Measurements from ENCODE around the gene LNPEP. TPM values are rescaled to one million over a fixed set of nuclear protein-coding genes. Genes with fewer than 3 reads are reported as not detected.
A peak's percentile ranks its signal among the peaks of the same experiment; 100 is the strongest.

Gene LNPEP
- total RNA-seq, 1 donor from 2014 or later: 31.4 TPM

DNA sequence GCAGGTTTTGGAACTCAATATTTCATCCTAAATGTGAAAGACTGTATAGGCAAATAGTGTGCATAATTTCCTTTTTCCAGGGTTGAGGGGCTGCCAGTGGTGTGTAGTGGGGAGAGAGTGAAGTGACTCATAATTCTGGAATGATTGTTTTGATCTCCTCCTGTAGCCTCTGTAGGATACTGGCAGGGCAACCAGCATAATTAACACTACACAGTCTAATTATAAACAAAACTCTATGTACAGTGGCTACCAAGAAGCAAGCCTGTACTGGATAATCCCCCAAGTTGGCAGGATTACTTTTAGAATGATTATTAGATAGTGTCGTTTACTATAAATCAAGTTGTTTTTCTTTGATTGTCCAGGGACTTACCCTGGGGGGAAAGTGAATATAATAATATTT lies 32.2 kb downstream of the LNPEP start:
- Mint-ChIP-seq H3K4me3 (ENCODE audit: unreplicated experiment) (no peak overlapping the region), H3K27me3 (ENCODE audit: low read depth) (no peaks in the 10 kb centered on the region), H3K36me3 (ENCODE audit: low read depth) (no peaks in the 10 kb centered on the region), H3K27ac (ENCODE audit: unreplicated experiment) (peak overlapping the region; percentile 75), H3K4me1 (ENCODE audit: low read depth) (peaks cover 71% of the 10 kb centered on the region), H3K9me3 (ENCODE audit: low read depth) (no peaks in the 10 kb centered on the region)
- TF ChIP-seq, protein P1, sequence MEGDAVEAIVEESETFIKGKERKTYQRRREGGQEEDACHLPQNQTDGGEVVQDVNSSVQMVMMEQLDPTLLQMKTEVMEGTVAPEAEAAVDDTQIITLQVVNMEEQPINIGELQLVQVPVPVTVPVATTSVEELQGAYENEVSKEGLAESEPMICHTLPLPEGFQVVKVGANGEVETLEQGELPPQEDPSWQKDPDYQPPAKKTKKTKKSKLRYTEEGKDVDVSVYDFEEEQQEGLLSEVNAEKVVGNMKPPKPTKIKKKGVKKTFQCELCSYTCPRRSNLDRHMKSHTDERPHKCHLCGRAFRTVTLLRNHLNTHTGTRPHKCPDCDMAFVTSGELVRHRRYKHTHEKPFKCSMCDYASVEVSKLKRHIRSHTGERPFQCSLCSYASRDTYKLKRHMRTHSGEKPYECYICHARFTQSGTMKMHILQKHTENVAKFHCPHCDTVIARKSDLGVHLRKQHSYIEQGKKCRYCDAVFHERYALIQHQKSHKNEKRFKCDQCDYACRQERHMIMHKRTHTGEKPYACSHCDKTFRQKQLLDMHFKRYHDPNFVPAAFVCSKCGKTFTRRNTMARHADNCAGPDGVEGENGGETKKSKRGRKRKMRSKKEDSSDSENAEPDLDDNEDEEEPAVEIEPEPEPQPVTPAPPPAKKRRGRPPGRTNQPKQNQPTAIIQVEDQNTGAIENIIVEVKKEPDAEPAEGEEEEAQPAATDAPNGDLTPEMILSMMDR (IDR thresholded peaks at IDR 0.05): no peak
- DNase-seq (ENCODE audit: low spot score): no peak

- peak overlapping the region; percentile 75 for H3K27ac Mint-ChIP-seq (ENCODE audit: unreplicated experiment)
- H3K4me1 Mint-ChIP-seq (ENCODE audit: low read depth): peaks cover 70% of the 10 kb centered on the region
- no peaks in the 10 kb centered on the region for H3K27me3 Mint-ChIP-seq (ENCODE audit: low read depth)
- no peak overlapping the region for H3K4me3 Mint-ChIP-seq (ENCODE audit: unreplicated experiment)
- no peaks in the 10 kb centered on the region for H3K36me3 Mint-ChIP-seq (ENCODE audit: low read depth)
- TF ChIP-seq, protein P1 (IDR thresholded peaks at IDR 0.05): no peak
- DNase-seq (ENCODE audit: low spot score): no peak
- H3K9me3 Mint-ChIP-seq (ENCODE audit: low read depth): no peaks in the 10 kb centered on the region
Measured at GRCh38 chr5:96968614-96969013, 32.7 kb downstream of the LNPEP start.

DNA sequence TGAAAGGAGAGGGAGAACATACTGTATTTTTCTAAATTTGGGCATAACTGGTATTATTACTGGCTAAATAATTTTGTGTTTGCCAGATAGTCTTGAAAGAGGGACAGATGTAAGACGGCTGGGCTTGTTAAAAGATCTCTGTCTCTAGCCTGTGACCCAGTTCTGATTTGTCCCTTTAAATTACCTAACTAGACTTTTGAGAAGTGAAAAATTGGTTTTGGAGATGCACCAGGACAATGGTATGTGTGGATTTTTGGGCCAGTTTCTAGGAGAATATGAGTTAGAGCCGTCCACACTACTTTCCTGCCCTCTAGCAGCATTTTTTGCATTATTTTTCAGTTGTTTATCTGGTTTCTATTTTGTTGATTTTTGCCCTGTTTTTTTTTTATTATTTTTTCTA lies 33.5 kb downstream of the LNPEP start:
- Mint-ChIP-seq H3K9me3 (ENCODE audit: low read depth) (no peaks in the 10 kb centered on the region), H3K4me3 (ENCODE audit: unreplicated experiment) (no peak overlapping the region), H3K4me1 (ENCODE audit: low read depth) (peaks cover 73% of the 10 kb centered on the region), H3K27ac (ENCODE audit: unreplicated experiment) (peak overlapping the region; percentile 82), H3K27me3 (ENCODE audit: low read depth) (no peaks in the 10 kb centered on the region), H3K36me3 (ENCODE audit: low read depth) (no peaks in the 10 kb centered on the region)
- TF ChIP-seq, protein P1 (IDR thresholded peaks at IDR 0.05): no peak
- no peak for DNase-seq (ENCODE audit: low spot score)

DNA sequence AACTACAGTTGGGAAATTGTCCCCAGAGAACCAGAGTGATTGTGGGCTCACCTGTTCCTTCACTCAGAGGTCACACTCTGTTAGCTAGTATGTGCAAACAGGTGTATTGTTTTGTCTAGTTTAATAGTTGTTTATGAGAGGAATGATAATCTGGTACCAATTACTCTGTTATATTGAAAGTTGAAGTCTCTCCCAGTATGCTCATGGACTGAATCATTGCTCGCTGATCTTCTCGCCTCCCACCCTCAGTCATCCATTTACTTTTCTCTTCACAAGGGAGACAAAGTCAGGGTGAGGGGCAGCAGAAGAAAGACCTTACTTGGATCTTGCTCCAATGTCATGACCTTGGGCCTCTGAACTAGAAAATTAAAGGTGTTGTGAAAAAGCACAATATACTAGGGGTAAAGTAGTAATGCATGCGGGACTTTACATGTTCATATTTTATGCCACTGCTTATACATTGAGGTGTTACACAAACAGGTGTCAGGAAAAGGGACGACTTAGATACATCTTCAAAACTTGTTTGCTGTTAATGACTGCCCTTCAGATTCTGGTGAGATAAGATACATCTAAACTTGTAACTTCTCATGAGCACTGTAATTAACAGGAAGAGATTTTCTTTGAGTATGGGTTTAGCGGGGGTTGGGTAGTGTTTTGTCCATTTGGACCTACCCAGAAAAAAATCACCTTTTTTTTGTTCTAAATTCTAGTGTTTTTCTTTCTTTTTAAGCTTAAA lies 36.9 kb downstream of the LNPEP start:
- DNase-seq (ENCODE audit: low spot score): no peak
- TF ChIP-seq, protein P1 (IDR thresholded peaks at IDR 0.05): no peak
- Mint-ChIP-seq H3K36me3 (ENCODE audit: low read depth) (no peaks in the 10 kb centered on the region), H3K4me1 (ENCODE audit: low read depth) (peaks cover 79% of the 10 kb centered on the region), H3K27me3 (ENCODE audit: low read depth) (no peaks in the 10 kb centered on the region), H3K4me3 (ENCODE audit: unreplicated experiment) (no peak overlapping the region), H3K27ac (ENCODE audit: unreplicated experiment) (no peak overlapping the region), H3K9me3 (ENCODE audit: low read depth) (no peaks in the 10 kb centered on the region)

DNA sequence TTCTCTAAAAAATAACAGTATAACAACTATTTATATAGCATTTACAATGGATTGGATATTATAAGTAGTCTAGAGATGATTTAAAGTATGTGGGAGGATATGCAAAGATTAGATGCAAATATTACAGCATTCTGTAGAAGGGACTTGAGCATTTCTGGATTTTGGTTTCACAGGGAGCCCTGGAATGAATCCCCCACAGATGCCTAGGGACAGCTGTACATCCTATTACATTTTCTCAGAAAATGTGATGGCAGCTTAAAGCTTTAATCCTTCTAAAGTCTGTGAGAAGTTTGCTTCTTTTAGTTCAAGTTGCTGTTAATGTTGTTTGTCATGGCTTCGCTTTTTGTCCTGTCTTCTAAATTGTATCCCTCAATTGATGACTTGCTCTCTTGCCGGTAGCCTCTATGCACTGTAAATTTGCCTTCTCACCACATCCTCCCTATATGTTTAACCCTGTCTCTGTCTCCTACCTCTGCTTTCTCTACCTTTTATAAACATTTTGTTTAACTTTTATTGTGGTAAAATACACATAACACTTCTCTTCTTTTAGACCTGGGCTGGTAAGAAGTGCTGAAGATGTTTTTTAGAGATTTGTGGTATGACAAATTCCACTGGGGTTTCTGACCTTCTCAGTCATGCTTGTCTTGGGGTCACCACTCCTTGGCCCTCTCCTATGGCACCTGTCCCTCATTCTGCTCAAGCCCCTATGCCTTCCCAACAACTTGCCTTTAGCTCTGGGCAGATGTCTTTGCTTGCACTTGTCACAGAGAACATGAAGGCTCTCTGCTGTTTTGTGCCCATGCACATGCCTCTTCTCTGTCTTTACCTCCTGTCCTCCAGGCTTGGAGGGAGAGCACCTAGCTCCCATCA lies 37.9 kb downstream of the LNPEP start:
- H3K27ac Mint-ChIP-seq (ENCODE audit: unreplicated experiment): peak overlapping the region; percentile 25
- H3K4me3 Mint-ChIP-seq (ENCODE audit: unreplicated experiment): no peak overlapping the region
- H3K36me3 Mint-ChIP-seq (ENCODE audit: low read depth): no peaks in the 10 kb centered on the region
- TF ChIP-seq, protein P1 (IDR thresholded peaks at IDR 0.05): no peak
- H3K4me1 Mint-ChIP-seq (ENCODE audit: low read depth): peaks cover 73% of the 10 kb centered on the region
- H3K27me3 Mint-ChIP-seq (ENCODE audit: low read depth): no peaks in the 10 kb centered on the region
- no peaks in the 10 kb centered on the region for H3K9me3 Mint-ChIP-seq (ENCODE audit: low read depth)
- no peak for DNase-seq (ENCODE audit: low spot score)
